ENCODE measurements around the gene TMEM178A.

The TMEM178A gene

DNA sequence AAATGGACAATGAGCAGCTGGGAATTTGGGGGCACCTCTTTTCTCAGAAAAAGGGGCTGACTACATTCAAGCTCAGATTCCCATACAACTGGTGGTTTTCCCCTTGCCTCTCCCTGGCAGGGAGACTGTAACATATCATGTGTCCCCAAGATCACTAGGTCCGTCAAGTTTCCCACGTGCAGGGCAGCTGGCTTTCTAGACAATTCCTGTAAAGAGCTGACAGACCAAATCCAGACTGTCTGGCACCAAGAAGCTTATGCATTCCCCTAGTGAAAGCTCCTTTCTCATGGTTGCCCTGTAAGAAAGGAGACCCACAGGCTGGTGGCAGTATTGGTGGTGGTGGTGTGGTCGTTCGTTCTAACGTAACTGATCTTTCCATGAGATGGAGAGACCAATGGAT lies 64.6 kb downstream of the TMEM178A start:
- DNase-seq (ENCODE audit: low read depth): no peak
- H3K4me3 ChIP-seq (ENCODE audit: control insufficient read depth, low read depth, low read length): no peak overlapping the region
- TF ChIP-seq, protein P1, sequence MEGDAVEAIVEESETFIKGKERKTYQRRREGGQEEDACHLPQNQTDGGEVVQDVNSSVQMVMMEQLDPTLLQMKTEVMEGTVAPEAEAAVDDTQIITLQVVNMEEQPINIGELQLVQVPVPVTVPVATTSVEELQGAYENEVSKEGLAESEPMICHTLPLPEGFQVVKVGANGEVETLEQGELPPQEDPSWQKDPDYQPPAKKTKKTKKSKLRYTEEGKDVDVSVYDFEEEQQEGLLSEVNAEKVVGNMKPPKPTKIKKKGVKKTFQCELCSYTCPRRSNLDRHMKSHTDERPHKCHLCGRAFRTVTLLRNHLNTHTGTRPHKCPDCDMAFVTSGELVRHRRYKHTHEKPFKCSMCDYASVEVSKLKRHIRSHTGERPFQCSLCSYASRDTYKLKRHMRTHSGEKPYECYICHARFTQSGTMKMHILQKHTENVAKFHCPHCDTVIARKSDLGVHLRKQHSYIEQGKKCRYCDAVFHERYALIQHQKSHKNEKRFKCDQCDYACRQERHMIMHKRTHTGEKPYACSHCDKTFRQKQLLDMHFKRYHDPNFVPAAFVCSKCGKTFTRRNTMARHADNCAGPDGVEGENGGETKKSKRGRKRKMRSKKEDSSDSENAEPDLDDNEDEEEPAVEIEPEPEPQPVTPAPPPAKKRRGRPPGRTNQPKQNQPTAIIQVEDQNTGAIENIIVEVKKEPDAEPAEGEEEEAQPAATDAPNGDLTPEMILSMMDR (IDR thresholded peaks at IDR 0.05; ENCODE audit: control insufficient read depth, insufficient read depth, low read depth, low read length, missing control alignments): no peak

DNA sequence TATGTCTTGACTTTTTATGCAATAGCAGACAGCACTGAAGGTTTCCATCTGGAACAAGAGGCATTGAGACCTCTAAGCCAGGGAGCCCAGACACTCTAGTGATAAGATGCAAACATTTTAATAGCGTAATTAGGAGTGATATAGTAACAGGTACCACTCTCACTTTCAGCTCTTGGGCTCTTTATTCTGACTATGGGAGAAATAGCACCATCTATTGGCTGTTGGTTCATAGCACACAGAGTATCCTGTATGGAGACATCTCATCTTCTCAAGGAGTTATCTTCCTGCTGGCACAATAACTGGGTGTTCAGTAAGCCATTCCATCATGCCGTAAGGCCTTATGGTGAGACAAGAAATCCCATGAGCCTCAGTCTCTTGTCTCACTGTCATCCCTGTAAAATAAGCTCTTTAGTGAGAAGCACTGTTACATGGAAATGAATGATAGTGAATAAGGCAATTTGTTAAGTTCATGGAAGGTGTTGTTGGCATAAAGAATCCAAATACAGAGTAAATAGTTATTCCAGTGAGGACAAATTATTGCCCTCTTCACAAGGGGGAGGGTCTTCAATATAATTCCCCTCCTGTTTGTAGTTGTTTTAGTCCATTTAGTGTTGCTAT lies 65.1 kb downstream of the TMEM178A start:
- TF ChIP-seq, protein P1 (IDR thresholded peaks at IDR 0.05; ENCODE audit: control insufficient read depth, insufficient read depth, low read depth, low read length, missing control alignments): peak; percentile 59
- DNase-seq (ENCODE audit: low read depth): no peak
- no peak overlapping the region for H3K4me3 ChIP-seq (ENCODE audit: control insufficient read depth, low read depth, low read length)

DNA sequence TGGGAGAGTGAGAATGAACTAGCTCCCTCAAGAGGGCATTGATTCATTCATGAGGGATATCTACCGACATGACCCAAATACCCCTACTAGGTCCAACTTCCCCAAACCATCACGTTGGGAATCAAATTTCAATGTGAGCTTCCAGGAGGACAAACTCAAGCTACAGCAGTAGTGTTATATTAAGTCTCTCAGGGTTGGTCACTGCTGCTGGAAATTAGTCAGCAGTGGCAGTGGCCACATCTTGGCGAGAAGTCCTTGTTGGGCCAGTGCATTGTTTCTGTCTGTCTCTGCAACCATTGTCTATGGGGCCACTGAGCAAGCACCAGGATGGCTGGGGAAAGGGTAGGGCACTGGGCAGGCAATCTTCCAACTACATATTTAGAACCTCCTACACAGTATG lies 65.8 kb downstream of the TMEM178A start:
- no peak overlapping the region for H3K4me3 ChIP-seq (ENCODE audit: control insufficient read depth, low read depth, low read length)
- DNase-seq (ENCODE audit: low read depth): no peak
- TF ChIP-seq, protein P1 (IDR thresholded peaks at IDR 0.05; ENCODE audit: control insufficient read depth, insufficient read depth, low read depth, low read length, missing control alignments): no peak

DNA sequence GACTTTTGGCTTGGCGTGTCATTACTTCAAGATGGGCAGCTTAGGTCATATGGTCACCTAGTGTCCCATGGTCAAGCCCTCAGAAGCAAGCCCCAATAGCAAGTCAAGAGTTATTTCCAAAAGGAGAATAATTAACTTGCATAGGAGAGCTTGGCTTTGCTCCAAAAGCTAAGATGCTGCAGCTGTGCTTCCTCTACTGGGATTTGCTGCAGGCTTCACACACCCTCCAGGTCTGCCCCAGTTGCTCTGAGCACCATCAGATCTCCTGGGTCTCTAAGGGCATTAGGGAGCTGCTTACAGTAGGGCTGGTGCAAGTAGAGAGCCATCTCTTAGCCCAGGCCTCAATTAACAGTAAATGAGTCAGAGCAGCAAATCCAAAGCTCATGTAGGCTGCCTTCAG lies 66.8 kb downstream of the TMEM178A start:
- no peak for DNase-seq (ENCODE audit: low read depth)
- TF ChIP-seq, protein P1 (IDR thresholded peaks at IDR 0.05; ENCODE audit: control insufficient read depth, insufficient read depth, low read depth, low read length, missing control alignments): no peak
- H3K4me3 ChIP-seq (ENCODE audit: control insufficient read depth, low read depth, low read length): no peak overlapping the region

DNA sequence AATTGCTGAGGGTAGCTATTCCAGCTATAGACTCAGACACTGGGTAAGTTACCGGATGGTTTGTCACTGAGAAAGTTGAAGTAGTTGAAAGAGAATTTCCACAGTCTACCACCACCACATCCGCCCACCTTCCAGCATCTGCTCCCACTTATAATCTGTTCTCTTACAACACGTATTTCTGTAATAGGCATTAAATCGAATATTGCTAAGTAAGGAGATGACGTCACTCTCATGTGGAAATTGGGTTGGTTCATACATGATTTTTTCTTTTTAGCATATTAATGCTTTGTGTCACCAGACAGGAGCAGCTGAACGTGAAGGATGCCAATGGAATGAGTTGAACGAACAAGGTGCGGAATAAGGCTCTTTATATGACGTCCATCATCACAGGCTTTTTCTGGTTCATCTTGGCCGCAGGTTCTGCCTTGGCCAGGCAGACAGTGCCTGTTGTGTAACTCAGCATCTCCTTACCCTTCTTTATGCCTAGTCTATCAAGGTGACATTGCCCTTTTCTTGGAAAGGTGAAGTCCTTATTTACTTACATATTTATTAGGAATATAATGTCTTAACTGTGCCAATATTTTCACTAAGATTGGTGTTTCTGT lies 67.5 kb downstream of the TMEM178A start:
- no peak overlapping the region for H3K4me3 ChIP-seq (ENCODE audit: control insufficient read depth, low read depth, low read length)
- TF ChIP-seq, protein P1 (IDR thresholded peaks at IDR 0.05; ENCODE audit: control insufficient read depth, insufficient read depth, low read depth, low read length, missing control alignments): no peak
- DNase-seq (ENCODE audit: low read depth): peak; percentile 80

DNA sequence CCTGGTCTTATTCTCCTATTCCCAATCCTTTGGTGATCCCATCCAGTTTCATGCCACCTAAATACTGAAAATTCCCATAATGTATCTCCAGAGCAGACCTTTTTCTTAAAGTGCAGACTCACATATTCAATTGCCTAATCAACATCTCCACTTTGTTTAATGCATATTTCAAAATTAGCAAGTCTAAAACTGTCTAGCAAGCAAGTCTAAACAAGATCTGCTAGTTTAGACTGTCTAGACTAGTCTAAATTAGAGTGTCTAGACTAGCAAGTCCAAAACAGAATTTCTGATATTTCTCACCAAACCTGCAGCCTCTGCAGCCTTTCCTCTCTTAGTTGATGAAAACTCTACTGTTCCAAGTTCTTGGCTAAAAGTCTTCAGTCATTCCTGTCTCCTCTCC lies 68.7 kb downstream of the TMEM178A start:
- DNase-seq (ENCODE audit: low read depth): no peak

More for the DNA sequence above, 68.7 kb downstream of the TMEM178A start:
- TF ChIP-seq, protein P1 (IDR thresholded peaks at IDR 0.05; ENCODE audit: control insufficient read depth, insufficient read depth, low read depth, low read length, missing control alignments): no peak
- no peak overlapping the region for H3K4me3 ChIP-seq (ENCODE audit: control insufficient read depth, low read depth, low read length)
